Measurements from ENCODE around the gene U2AF1L4. TPM values are rescaled to one million over a fixed set of nuclear protein-coding genes. Genes with fewer than 3 reads are reported as not detected.

The U2AF1L4 gene
- total RNA-seq, 1 donor from 2014 or later, result 44.9 TPM

DNA sequence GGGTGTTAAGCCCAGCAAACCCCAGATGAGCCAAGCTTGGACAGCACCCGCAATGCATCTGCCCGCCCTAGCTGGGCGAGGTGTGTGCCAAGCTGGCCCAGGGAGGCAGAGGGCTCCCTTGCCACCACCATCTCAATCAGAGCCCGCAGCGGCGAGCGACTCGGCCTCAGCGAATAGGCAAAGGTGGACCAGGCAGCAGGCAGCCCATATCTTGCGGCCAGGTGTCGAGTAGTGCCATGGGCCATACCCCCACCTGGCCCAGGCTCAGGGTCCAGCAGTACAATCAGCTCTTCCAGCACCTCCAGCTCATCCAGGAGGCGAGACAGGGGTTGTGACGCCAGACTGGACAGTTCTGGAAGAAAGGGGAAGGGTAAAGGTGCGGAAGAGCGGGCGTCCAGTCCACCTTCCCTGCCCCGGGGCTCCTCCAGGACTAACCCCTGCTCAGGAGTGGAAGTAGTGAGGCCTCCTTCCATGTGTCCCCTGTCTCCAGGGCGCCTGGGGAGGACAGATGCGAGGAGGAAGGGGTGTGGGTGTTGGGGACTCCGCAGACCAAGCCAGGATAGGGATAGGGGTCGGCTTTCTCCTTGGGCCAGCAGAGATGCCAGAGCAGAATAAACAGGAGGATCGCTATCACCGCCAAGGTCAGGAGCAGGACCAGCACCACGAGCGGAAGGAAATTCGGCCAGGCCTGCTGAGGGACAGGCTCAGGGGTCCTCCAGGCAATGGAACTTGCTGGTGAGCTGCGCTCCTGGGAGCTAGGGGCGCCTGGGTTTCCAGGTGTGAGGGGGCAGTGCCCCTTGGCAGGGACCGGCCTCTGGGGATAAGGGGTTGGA is 5.7 kb downstream of the U2AF1L4 start:
- peaks cover 33% of the 10 kb centered on the region for H3K36me3 Mint-ChIP-seq (ENCODE audit: unreplicated experiment)
- no peak for DNase-seq (ENCODE audit: extremely low spot score, unreplicated experiment)
- no peaks in the 10 kb centered on the region for H3K9me3 Mint-ChIP-seq (ENCODE audit: unreplicated experiment)
- H3K27me3 Mint-ChIP-seq (ENCODE audit: unreplicated experiment), result no peaks in the 10 kb centered on the region
- TF ChIP-seq CTCF (IDR thresholded peaks at IDR 0.05), result no peak
- no peak overlapping the region for H3K27ac Mint-ChIP-seq (ENCODE audit: unreplicated experiment)
- H3K4me1 Mint-ChIP-seq (ENCODE audit: unreplicated experiment), result peaks cover 13% of the 10 kb centered on the region
- peak overlapping the region; percentile 84 for H3K4me3 Mint-ChIP-seq (ENCODE audit: unreplicated experiment)

DNA sequence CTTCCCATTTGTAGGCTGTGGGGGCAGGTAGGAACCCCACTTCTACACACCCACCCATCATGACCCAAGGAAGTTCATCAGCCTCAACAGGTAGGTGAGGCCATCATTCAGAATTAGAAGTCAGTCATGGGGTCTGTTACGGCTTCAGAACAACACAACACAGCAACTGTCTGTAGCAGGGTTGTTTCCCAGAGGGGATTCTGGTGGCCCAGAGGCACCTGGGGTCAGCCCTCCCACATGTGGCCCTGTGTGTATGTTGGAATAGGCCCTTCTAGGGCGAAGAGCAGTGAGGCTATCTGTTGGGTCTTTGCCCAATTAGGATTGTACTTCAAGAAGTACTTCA is 6.4 kb downstream of the U2AF1L4 start:
- Mint-ChIP-seq H3K4me1 (ENCODE audit: unreplicated experiment) (peaks cover 10% of the 10 kb centered on the region), H3K27ac (ENCODE audit: unreplicated experiment) (no peak overlapping the region), H3K27me3 (ENCODE audit: unreplicated experiment) (no peaks in the 10 kb centered on the region), H3K4me3 (ENCODE audit: unreplicated experiment) (no peak overlapping the region), H3K36me3 (ENCODE audit: unreplicated experiment) (peaks cover 39% of the 10 kb centered on the region), H3K9me3 (ENCODE audit: unreplicated experiment) (no peaks in the 10 kb centered on the region)
- no peak for DNase-seq (ENCODE audit: extremely low spot score, unreplicated experiment)
- TF ChIP-seq CTCF (IDR thresholded peaks at IDR 0.05), result no peak

DNA sequence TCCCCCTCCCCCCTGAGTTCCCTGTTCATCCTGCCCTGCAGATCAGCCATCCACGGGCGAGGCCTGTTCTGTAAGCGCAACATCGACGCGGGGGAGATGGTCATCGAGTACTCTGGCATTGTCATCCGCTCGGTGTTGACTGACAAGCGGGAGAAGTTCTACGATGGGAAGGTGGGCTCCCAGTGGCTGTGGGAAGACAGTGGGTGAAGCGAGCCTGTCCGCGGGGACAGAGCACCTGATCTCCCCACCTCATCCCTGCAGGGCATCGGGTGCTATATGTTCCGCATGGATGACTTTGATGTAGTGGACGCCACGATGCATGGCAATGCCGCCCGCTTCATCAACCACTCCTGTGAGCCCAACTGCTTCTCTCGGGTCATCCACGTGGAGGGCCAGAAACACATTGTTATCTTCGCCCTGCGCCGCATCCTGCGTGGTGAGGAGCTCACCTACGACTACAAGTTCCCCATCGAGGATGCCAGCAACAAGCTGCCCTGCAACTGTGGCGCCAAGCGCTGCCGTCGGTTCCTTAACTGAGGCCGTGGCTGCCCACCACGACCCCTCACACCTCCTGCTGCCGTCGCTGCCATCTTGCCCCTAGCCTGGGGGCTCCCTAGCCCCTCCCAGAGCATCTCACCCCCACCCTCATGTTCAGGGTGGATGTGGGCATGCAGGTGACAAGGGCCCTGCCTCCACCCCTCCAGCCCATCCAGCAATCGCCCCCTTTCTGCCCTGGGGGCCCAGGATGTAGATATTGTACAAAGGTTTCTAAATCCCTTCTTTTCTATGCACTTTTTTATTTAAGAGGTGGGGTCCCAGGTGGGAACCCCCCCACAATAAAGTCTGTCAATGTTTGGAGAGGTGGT is 7.0 kb downstream of the U2AF1L4 start:
- no peak for DNase-seq (ENCODE audit: extremely low spot score, unreplicated experiment)
- H3K27me3 Mint-ChIP-seq (ENCODE audit: unreplicated experiment), result no peaks in the 10 kb centered on the region
- no peak for TF ChIP-seq CTCF (IDR thresholded peaks at IDR 0.05)
- H3K36me3 Mint-ChIP-seq (ENCODE audit: unreplicated experiment), result peaks cover 39% of the 10 kb centered on the region
- H3K4me1 Mint-ChIP-seq (ENCODE audit: unreplicated experiment), result peaks cover 10% of the 10 kb centered on the region
- H3K9me3 Mint-ChIP-seq (ENCODE audit: unreplicated experiment), result no peaks in the 10 kb centered on the region
- no peak overlapping the region for H3K4me3 Mint-ChIP-seq (ENCODE audit: unreplicated experiment)
- no peak overlapping the region for H3K27ac Mint-ChIP-seq (ENCODE audit: unreplicated experiment)

DNA sequence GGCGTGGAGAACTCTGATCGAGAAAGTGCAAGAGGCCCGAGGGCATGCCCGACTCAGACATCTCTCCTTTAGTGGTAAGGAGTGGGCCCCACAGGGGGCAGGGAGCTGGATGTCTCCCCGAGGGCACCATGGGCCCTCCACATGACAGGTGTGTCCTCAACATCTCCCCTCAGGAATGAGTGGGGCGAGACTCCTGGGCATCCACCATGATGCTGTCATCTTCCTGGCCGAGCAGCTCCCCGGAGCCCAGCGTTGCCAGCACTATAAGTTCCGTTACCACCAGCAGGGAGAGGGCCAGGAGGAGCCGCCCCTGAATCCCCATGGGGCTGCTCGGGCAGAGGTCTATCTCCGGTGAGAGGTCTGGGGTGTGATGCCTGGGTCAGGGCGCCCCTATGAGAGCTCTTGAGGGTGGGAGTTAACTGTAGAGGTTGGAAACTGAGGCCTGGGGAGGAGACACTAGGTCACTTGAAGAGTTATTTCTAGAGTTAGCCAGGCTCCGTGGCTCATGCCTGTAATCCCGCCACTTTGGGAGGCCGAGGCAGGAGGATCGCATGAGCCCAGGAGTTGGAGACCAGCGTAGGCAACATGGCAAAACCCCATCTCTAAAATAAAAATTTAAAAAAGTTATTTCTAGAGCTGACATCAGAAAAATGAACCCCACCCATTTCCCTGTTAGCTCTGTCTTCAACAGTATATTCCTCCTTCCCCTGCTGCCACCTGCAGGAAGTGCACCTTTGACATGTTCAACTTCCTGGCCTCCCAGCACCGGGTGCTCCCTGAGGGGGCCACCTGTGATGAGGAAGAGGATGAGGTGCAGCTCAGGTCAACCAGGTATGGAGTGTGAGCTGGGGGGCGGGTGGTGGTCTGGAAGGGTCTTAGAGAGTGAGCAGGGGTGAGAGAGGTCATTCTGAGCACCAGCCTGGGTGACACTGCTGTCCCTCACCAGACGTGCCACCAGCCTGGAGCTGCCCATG is 8.0 kb downstream of the U2AF1L4 start:
- peak overlapping the region; percentile 31 for H3K27ac Mint-ChIP-seq (ENCODE audit: unreplicated experiment)
- peaks cover 8% of the 10 kb centered on the region for H3K4me1 Mint-ChIP-seq (ENCODE audit: unreplicated experiment)
- no peak overlapping the region for H3K4me3 Mint-ChIP-seq (ENCODE audit: unreplicated experiment)
- no peak for TF ChIP-seq CTCF (IDR thresholded peaks at IDR 0.05)
- no peak for DNase-seq (ENCODE audit: extremely low spot score, unreplicated experiment)
- no peaks in the 10 kb centered on the region for H3K9me3 Mint-ChIP-seq (ENCODE audit: unreplicated experiment)
- H3K36me3 Mint-ChIP-seq (ENCODE audit: unreplicated experiment), result peaks cover 35% of the 10 kb centered on the region
- H3K27me3 Mint-ChIP-seq (ENCODE audit: unreplicated experiment), result no peaks in the 10 kb centered on the region

Measured in osteocyte (in vitro differentiated cells).